Hepatocyte (in vitro differentiated cells): Measurements from ENCODE around the gene CHRM1. TPM values are rescaled to one million over a fixed set of nuclear protein-coding genes. Genes with fewer than 3 reads are reported as not detected.

Source experiments
- DNase-seq: peaks from one replicate; pipeline ENCODE4 v3.0.0-alpha.2; 2016; ENCODE audit warnings: low spot score
- H2AFZ ChIP-seq: fragments of 200-600 bp; sonication (generic); 2 replicates; pipeline ENCODE4 v1.6.0; 2016; ENCODE audit warnings: antibody characterized with exemption, mild to moderate bottlenecking
- H3K27ac ChIP-seq: fragments of 200-600 bp; sonication (generic); 2 replicates; pipeline ENCODE4 v1.5.1; 2016; ENCODE audit warnings: mild to moderate bottlenecking
- H3K27me3 ChIP-seq: fragments of 200-600 bp; sonication (generic); 2 replicates; pipeline ENCODE4 v1.6.1; 2016
- H3K36me3 ChIP-seq: fragments of 200-600 bp; sonication (generic); replicated peaks from 2 replicates; pipeline ENCODE4 v1.5.1; 2016; ENCODE audit warnings: low read depth; ENCODE audit not compliant: insufficient read depth
- H3K4me1 ChIP-seq: fragments of 200-600 bp; sonication (generic); 2 replicates; pipeline ENCODE4 v1.5.1; 2016; ENCODE audit warnings: mild to moderate bottlenecking, moderate library complexity; ENCODE audit not compliant: insufficient read depth
- H3K4me2 ChIP-seq: fragments of 200-600 bp; sonication (generic); 2 replicates; pipeline ENCODE4 v1.6.0; 2016
- H3K4me3 ChIP-seq: fragments of 200-600 bp; sonication (generic); 2 replicates; pipeline ENCODE4 v1.5.1; 2016; ENCODE audit warnings: mild to moderate bottlenecking
- H3K79me2 ChIP-seq: fragments of 200-600 bp; sonication (generic); 2 replicates; pipeline ENCODE4 v1.6.0; 2017; ENCODE audit warnings: mild to moderate bottlenecking
- H3K9me2 ChIP-seq: fragments of 200-600 bp; sonication (generic); replicated peaks from 2 replicates; pipeline ENCODE4 v1.6.0; 2017; ENCODE audit warnings: mild to moderate bottlenecking; ENCODE audit not compliant: insufficient read depth
- H3K9me3 ChIP-seq: fragments of 200-600 bp; sonication (generic); 2 replicates; pipeline ENCODE4 v1.5.1; 2016; ENCODE audit warnings: low read depth, mild to moderate bottlenecking
- H4K20me1 ChIP-seq: fragments of 200-600 bp; sonication (generic); 2 replicates; pipeline ENCODE4 v1.6.0; 2016; ENCODE audit warnings: mild to moderate bottlenecking; ENCODE audit not compliant: insufficient read depth, poor library complexity, severe bottlenecking
- CTCF ChIP-seq: fragments of 200-600 bp; sonication (generic); IDR thresholded peaks from 2 replicates; pipeline ENCODE4 v1.5.1; 2016; ENCODE audit warnings: antibody characterized with exemption, mild to moderate bottlenecking; ENCODE audit not compliant: poor library complexity
- EZH2 ChIP-seq: fragments of 200-600 bp; sonication (generic); IDR thresholded peaks from 2 replicates; pipeline ENCODE4 v1.6.1; 2016; ENCODE audit warnings: antibody characterized with exemption, mild to moderate bottlenecking, borderline replicate concordance
- EZH2phosphoT487 ChIP-seq: fragments of 200-600 bp; sonication (generic); IDR thresholded peaks from one replicate; pipeline ENCODE4 v1.6.1; 2018; ENCODE audit warnings: antibody characterized with exemption, mild to moderate bottlenecking, low read depth, moderate library complexity; ENCODE audit not compliant: unreplicated experiment, severe bottlenecking
- WGBS: methylation state at CpG from one replicate; pipeline ENCODE4 v1.1.6; 2016; ENCODE audit warnings: low lambda C conversion rate; ENCODE audit errors: missing lambda C conversion rate; 5-methylcytosine and 5-hydroxymethylcytosine counted together
- polyA plus RNA-seq: library from polyadenylated mRNA; unstranded; fragments of >200 nt; fragmentation: Nextera tagmentation; extraction: Ambion mirVana; gene quantifications from 2 replicates; pipeline ENCODE4 v1.2.1, GENCODE V29; 2016
- total RNA-seq: library from RNA; depleted of rRNA; stranded (reverse); fragments of >200 nt; gene quantifications from 2 replicates; pipeline ENCODE4 v1.2.3, GENCODE V29; 2014

CHRM1 gene
- total and polyA plus RNA-seq, 2 experiments from 2014 or later = not detected

GRCh38 chr11:62892077-62892922 lies 28.9 kb downstream of the CHRM1 start:
- Histone ChIP-seq H3K36me3 (no peaks in the 10 kb centered on the region), H4K20me1 (peaks cover 17% of the 10 kb centered on the region), H3K79me2 (peaks cover 2% of the 10 kb centered on the region), H3K9me3 (no peaks in the 10 kb centered on the region), H3K9me2 (no peaks in the 10 kb centered on the region), H3K4me1 (peaks cover 33% of the 10 kb centered on the region), H3K4me3 (no peak overlapping the region), H2AFZ (no peak overlapping the region), H3K27ac (no peak overlapping the region), H3K27me3 (no peaks in the 10 kb centered on the region), H3K4me2 (no peak overlapping the region)
- no peak for TF ChIP-seq EZH2phosphoT487
- TF ChIP-seq CTCF = no peak
- TF ChIP-seq EZH2 = no peak
- no peak for DNase-seq
- WGBS = 83% methylated on average over 10 of the region's 10 CpGs

GRCh38 chr11:62889484-62890437 lies 31.4 kb downstream of the CHRM1 start:
- Histone ChIP-seq H3K4me2 (peak overlapping the region; percentile 42), H3K9me3 (no peaks in the 10 kb centered on the region), H3K79me2 (peaks cover 25% of the 10 kb centered on the region), H3K4me1 (peaks cover 37% of the 10 kb centered on the region), H4K20me1 (peaks cover 42% of the 10 kb centered on the region), H3K27ac (peak overlapping the region; percentile 89), H3K27me3 (no peaks in the 10 kb centered on the region), H2AFZ (no peak overlapping the region), H3K9me2 (no peaks in the 10 kb centered on the region), H3K4me3 (no peak overlapping the region), H3K36me3 (no peaks in the 10 kb centered on the region)
- 39% methylated on average over 11 of the region's 11 CpGs for WGBS
- TF ChIP-seq EZH2phosphoT487 (no peak), EZH2 (no peak), CTCF (no peak)
- DNase-seq = peak; percentile 79

GRCh38 chr11:62889126-62889483 lies 32.1 kb downstream of the CHRM1 start:
- Histone ChIP-seq H3K9me2 (no peaks in the 10 kb centered on the region), H3K27ac (peak overlapping the region; percentile 89), H2AFZ (no peak overlapping the region), H3K4me1 (peaks cover 42% of the 10 kb centered on the region), H3K4me2 (peak overlapping the region; percentile 42), H4K20me1 (peaks cover 49% of the 10 kb centered on the region), H3K36me3 (no peaks in the 10 kb centered on the region), H3K4me3 (no peak overlapping the region), H3K9me3 (no peaks in the 10 kb centered on the region), H3K27me3 (no peaks in the 10 kb centered on the region), H3K79me2 (peaks cover 30% of the 10 kb centered on the region)
- no peak for TF ChIP-seq EZH2phosphoT487
- no peak for TF ChIP-seq CTCF
- TF ChIP-seq EZH2 = no peak
- WGBS = 68% methylated on average over 2 of the region's 2 CpGs
- DNase-seq = no peak
